Mesenchymal stem cell (in vitro differentiated cells and primary cell): ENCODE results near the gene UCP2.

Experiments used
- DNase-seq: peaks from one replicate; pipeline ENCODE4 v3.0.0-alpha.2; 2013
- H2AFZ ChIP-seq: one replicate; pipeline ENCODE4 v1.6.1; 2013; ENCODE audit warnings: low read depth, mild to moderate bottlenecking, control low read depth, inconsistent platforms, low read length, moderate library complexity
- H2AK5ac ChIP-seq: 2 replicates; pipeline ENCODE4 v1.6.1; 2013; ENCODE audit warnings: low read length, moderate library complexity, mild to moderate bottlenecking, inconsistent platforms; ENCODE audit not compliant: severe bottlenecking
- H2BK120ac ChIP-seq: one replicate; pipeline ENCODE4 v1.6.1; 2013; ENCODE audit warnings: low read depth, mild to moderate bottlenecking, inconsistent platforms, low read length, moderate library complexity
- H2BK12ac ChIP-seq, 2 experiments: one replicate each; pipeline ENCODE4 v1.6.1; 2013; ENCODE audit warnings: inconsistent platforms in 2 of 2, low read length in 2 of 2, mild to moderate bottlenecking in 2 of 2, moderate library complexity in 2 of 2, control low read depth in 1 of 2
- H2BK15ac ChIP-seq: one replicate; pipeline ENCODE4 v1.6.1; 2013; ENCODE audit warnings: mild to moderate bottlenecking, low read depth, inconsistent platforms; ENCODE audit not compliant: poor library complexity, severe bottlenecking
- H2BK5ac ChIP-seq: 2 replicates; pipeline ENCODE4 v1.6.1; 2013; ENCODE audit warnings: low read depth, mild to moderate bottlenecking, low read length, control low read depth, inconsistent platforms; ENCODE audit not compliant: poor library complexity, severe bottlenecking
- H3K14ac ChIP-seq, 2 experiments: one replicate each; pipeline ENCODE4 v1.6.1; 2013; ENCODE audit warnings: inconsistent platforms in 2 of 2, low read length in 2 of 2, control low read depth in 1 of 2, mild to moderate bottlenecking in 1 of 2, moderate library complexity in 1 of 2
- H3K18ac ChIP-seq, 2 experiments: one replicate each; pipeline ENCODE4 v1.6.1; 2013; ENCODE audit warnings: inconsistent platforms in 2 of 2, low read length in 2 of 2, control low read depth in 1 of 2, low read depth in 1 of 2, mild to moderate bottlenecking in 1 of 2
- H3K23ac ChIP-seq, 2 experiments: one replicate each; pipeline ENCODE4 v1.6.1; 2013; ENCODE audit warnings: inconsistent platforms in 2 of 2, low read length in 2 of 2, mild to moderate bottlenecking in 2 of 2, moderate library complexity in 2 of 2, control low read depth in 1 of 2
- H3K27ac ChIP-seq: 2 replicates; pipeline ENCODE4 v1.5.1; 2013; ENCODE audit warnings: mild to moderate bottlenecking, moderate library complexity, low read length, control low read depth, inconsistent platforms; ENCODE audit not compliant: poor library complexity, severe bottlenecking
- H3K27me3 ChIP-seq, 2 experiments: 2 replicates each; pipeline versions ENCODE4 v1.6.1 to v1.7.0; 2013; ENCODE audit warnings: low read length in 2 of 2, mild to moderate bottlenecking in 2 of 2, moderate library complexity in 2 of 2, control low read depth in 1 of 2, inconsistent platforms in 1 of 2; ENCODE audit not compliant: control insufficient read depth in 1 of 2, insufficient read depth in 1 of 2
- H3K36me3 ChIP-seq, 2 experiments: 2 replicates each; pipeline versions ENCODE4 v1.6.1 to v1.7.0; 2013; ENCODE audit warnings: low read length in 2 of 2, control low read depth in 1 of 2, inconsistent platforms in 1 of 2, low read depth in 1 of 2, mild to moderate bottlenecking in 1 of 2; ENCODE audit not compliant: insufficient read depth in 2 of 2, control insufficient read depth in 1 of 2
- H3K4ac ChIP-seq, 2 experiments: one replicate each; pipeline ENCODE4 v1.6.1; 2013; ENCODE audit warnings: inconsistent platforms in 2 of 2, low read length in 2 of 2, mild to moderate bottlenecking in 2 of 2, moderate library complexity in 2 of 2, control low read depth in 1 of 2, low read depth in 1 of 2
- H3K4me1 ChIP-seq: 2 replicates; pipeline ENCODE4 v1.6.1; 2013; ENCODE audit warnings: low read depth, low read length, control low read depth; ENCODE audit not compliant: control insufficient read depth, insufficient read depth
- H3K4me2 ChIP-seq: 2 replicates; pipeline ENCODE4 v1.6.1; 2013; ENCODE audit warnings: low read length, mild to moderate bottlenecking, inconsistent platforms; ENCODE audit not compliant: poor library complexity, severe bottlenecking
- H3K4me3 ChIP-seq, 2 experiments: 2 replicates each; pipeline versions ENCODE4 v1.5.1 to v1.7.0; 2013; ENCODE audit warnings: low read length in 2 of 2, mild to moderate bottlenecking in 2 of 2, control low read depth in 1 of 2, low read depth in 1 of 2; ENCODE audit not compliant: insufficient read depth in 1 of 2
- H3K79me1 ChIP-seq: replicated peaks from 2 replicates; pipeline ENCODE4 v1.6.1; 2013; ENCODE audit warnings: mild to moderate bottlenecking, control low read depth, low read length, inconsistent platforms; ENCODE audit not compliant: poor library complexity, severe bottlenecking
- H3K9ac ChIP-seq: 2 replicates; pipeline ENCODE4 v1.7.0; 2013; ENCODE audit warnings: mild to moderate bottlenecking, low read length, moderate library complexity
- H3K9me3 ChIP-seq: 2 replicates; pipeline ENCODE4 v1.7.0; 2013; ENCODE audit warnings: mild to moderate bottlenecking, low read length; ENCODE audit not compliant: control insufficient read depth
- H4K8ac ChIP-seq: one replicate; pipeline ENCODE4 v1.6.1; 2013; ENCODE audit warnings: inconsistent platforms, mild to moderate bottlenecking, low read length, moderate library complexity
- H4K91ac ChIP-seq: one replicate; pipeline ENCODE4 v1.6.1; 2013; ENCODE audit warnings: mild to moderate bottlenecking, low read length, inconsistent platforms
- WGBS: methylation state at CpG from one replicate; pipeline ENCODE4 v1.1.7; 2013; ENCODE audit warnings: mixed read lengths; 5-methylcytosine and 5-hydroxymethylcytosine counted together

The UCP2 gene

DNA sequence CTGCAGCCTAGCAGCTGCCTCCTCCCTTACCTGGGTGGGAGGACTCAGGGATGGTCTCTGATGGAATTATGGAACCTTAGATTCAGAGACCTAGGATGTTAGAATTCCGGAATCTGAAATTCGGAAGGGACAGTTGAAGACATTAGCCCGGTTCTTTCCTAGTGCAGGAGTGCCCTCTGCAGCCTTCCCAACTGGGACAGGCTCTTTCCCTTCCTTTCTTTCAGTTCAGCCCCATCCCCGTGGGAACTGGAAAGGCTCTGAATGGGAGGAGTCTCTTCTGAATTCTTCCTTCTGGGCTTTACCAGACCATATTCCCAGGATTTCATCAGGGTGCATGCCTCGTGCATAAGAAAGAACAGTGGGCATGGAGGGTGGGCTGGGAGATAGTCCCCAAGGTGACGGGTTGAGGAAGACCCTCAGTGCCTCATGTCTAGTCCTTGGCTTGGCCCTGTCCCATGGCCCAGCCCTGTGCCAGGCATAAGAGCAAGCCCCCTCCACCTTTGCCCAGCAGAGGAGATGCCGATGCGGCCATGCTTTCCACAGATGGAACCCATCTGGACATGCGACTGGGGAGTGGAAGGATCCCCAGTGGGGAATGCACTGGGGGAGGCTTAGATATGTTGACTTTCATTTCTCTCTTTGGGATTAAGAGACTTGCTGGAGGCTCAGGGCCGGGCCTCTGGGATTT lies 17.4 kb downstream of the UCP2 start:
- no peaks in the 10 kb centered on the region for H3K9me3 ChIP-seq
- no peak overlapping the region for H2BK12ac ChIP-seq
- H3K27ac ChIP-seq: no peak overlapping the region
- no peak overlapping the region for H2AK5ac ChIP-seq
- H3K18ac ChIP-seq: no peak overlapping the region
- peaks cover 0 to 19% of the 10 kb centered on the region in 2 experiments for H3K36me3 ChIP-seq
- no peak overlapping the region for H3K23ac ChIP-seq
- no peak overlapping the region for H3K4ac ChIP-seq
- DNase-seq: peak; percentile 19
- no peak overlapping the region for H3K4me2 ChIP-seq
- H2BK5ac ChIP-seq: no peak overlapping the region
- H4K8ac ChIP-seq: no peak overlapping the region
- H3K4me3 ChIP-seq: no peak overlapping the region
- H3K9ac ChIP-seq: no peak overlapping the region
- no peak overlapping the region for H2AFZ ChIP-seq
- H3K4me1 ChIP-seq: peaks cover 8% of the 10 kb centered on the region
- H3K79me1 ChIP-seq: peaks cover 4% of the 10 kb centered on the region
- H4K91ac ChIP-seq: no peak overlapping the region
- no peak overlapping the region for H2BK15ac ChIP-seq
- H2BK120ac ChIP-seq: no peak overlapping the region
- peaks cover 0 to 34% of the 10 kb centered on the region in 2 experiments for H3K27me3 ChIP-seq
- H3K14ac ChIP-seq: no peak overlapping the region
- WGBS: 91% methylated on average over 8 of the region's 10 CpGs

DNA sequence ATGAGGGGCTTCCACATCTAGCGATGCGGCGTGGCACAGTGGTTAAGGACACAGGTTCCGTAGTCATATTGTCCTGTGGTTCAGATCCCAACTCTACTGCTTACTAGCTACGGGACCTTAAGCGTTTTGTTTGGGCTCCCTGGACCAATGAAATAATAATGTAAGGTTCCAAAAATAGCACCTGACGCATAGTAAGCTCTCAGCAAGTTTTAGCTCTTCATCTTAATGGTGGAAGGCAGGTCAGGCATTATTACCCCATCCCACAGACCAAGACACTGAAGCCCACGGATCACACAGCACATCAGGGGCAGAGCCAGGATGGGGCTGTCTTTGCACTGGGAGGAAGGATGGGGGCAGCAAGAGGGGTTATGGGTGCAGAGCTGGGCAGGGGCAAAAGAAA lies 18.8 kb downstream of the UCP2 start:
- no peak overlapping the region for H3K4me3 ChIP-seq
- no peak overlapping the region for H4K8ac ChIP-seq
- peaks cover 8% of the 10 kb centered on the region for H3K4me1 ChIP-seq
- H3K4me2 ChIP-seq: no peak overlapping the region
- peaks cover 4% of the 10 kb centered on the region for H3K79me1 ChIP-seq
- H3K9me3 ChIP-seq: no peaks in the 10 kb centered on the region
- H3K36me3 ChIP-seq: peaks cover 0 to 23% of the 10 kb centered on the region in 2 experiments
- 84% methylated on average over 8 of the region's 8 CpGs for WGBS
- H3K9ac ChIP-seq: peak overlapping the region; percentile 18
- H2BK120ac ChIP-seq: peak overlapping the region; percentile 54
- H2AFZ ChIP-seq: no peak overlapping the region
- H2BK5ac ChIP-seq: peak overlapping the region; percentile 36
- H2AK5ac ChIP-seq: no peak overlapping the region
- peaks cover 0 to 34% of the 10 kb centered on the region in 2 experiments for H3K27me3 ChIP-seq
- H3K23ac ChIP-seq: peak overlapping the region in 1 of 2 experiments; percentile 10
- H2BK15ac ChIP-seq: no peak overlapping the region
- DNase-seq: no peak
- H4K91ac ChIP-seq: peak overlapping the region; percentile 18
- H3K18ac ChIP-seq: no peak overlapping the region
- H3K14ac ChIP-seq: no peak overlapping the region
- H2BK12ac ChIP-seq: peak overlapping the region in 1 of 2 experiments; percentile 38
- no peak overlapping the region for H3K4ac ChIP-seq
- no peak overlapping the region for H3K27ac ChIP-seq

DNA sequence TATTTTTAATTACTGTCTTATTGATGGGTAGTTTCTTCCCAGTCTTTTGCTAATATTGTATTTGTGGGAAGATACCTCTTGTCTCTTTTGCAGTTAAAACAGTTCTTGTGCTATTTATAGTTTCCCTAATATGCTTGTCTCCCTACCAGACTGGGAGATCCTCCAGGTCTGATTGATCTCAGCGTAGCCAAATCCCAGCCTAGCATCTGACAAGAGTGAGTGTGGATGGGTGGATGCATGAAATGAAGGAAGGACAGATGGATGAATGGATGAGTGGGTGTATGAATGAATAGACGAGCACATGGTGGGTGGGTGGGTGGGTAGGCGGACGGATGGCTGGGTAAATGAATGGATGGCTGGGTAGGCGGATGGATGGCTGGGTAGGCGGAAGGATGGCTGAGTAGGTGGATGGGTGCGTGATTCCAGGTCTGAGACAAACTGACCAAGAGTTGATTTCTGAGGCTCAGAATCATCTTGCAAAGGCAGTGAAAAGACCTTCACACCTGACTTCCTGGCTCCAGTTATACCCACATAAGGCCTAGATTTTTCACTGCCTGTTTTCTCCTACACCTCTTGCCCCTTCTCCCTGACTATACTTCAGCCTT lies 20.4 kb downstream of the UCP2 start:
- Histone ChIP-seq H3K4me1 (peaks cover 11% of the 10 kb centered on the region), H4K8ac (no peak overlapping the region), H3K9ac (no peak overlapping the region), H2BK120ac (no peak overlapping the region), H2BK15ac (no peak overlapping the region), H2AK5ac (no peak overlapping the region), H3K36me3 (peaks cover 0 to 31% of the 10 kb centered on the region in 2 experiments), H4K91ac (no peak overlapping the region), H2AFZ (no peak overlapping the region), H2BK5ac (no peak overlapping the region), H3K4me3 (no peak overlapping the region), H3K4ac (no peak overlapping the region), H2BK12ac (no peak overlapping the region), H3K18ac (no peak overlapping the region), H3K27ac (no peak overlapping the region), H3K27me3 (peaks cover 0 to 51% of the 10 kb centered on the region in 2 experiments), H3K4me2 (no peak overlapping the region), H3K14ac (no peak overlapping the region), H3K23ac (no peak overlapping the region), H3K9me3 (no peaks in the 10 kb centered on the region), H3K79me1 (peaks cover 4% of the 10 kb centered on the region)
- no peak for DNase-seq
- WGBS: 81% methylated on average over 6 of the region's 7 CpGs

DNA sequence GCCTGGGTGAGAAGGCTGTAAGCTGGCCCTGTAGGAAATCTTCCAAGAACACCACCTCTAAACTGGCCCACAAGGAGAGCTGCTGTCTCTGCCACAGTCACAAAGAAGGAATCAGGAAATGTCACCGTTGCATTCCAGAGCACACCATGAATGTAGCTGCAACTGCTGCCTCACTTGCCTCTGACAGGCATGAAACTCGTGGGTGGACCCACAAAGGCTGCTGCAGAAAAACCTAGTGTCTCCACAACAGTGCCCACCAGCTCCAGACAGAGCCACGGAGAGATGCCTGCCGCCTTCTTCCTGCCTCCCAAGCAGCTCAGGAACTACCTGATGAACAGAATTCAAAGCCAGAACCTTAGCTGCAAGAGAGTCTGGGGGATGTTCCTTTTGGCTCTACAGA lies 21.3 kb downstream of the UCP2 start:
- H3K79me1 ChIP-seq: peaks cover 7% of the 10 kb centered on the region
- no peak overlapping the region for H3K18ac ChIP-seq
- H3K4me1 ChIP-seq: peaks cover 18% of the 10 kb centered on the region
- no peak overlapping the region for H3K4me2 ChIP-seq
- no peak overlapping the region for H3K23ac ChIP-seq
- H2AK5ac ChIP-seq: no peak overlapping the region
- no peak overlapping the region for H3K4ac ChIP-seq
- no peaks in the 10 kb centered on the region for H3K9me3 ChIP-seq
- no peak overlapping the region for H3K27ac ChIP-seq
- H3K36me3 ChIP-seq: peaks cover 0 to 36% of the 10 kb centered on the region in 2 experiments
- no peak overlapping the region for H2BK15ac ChIP-seq
- H2BK5ac ChIP-seq: no peak overlapping the region
- no peak overlapping the region for H3K14ac ChIP-seq
- peaks cover 0 to 57% of the 10 kb centered on the region in 2 experiments for H3K27me3 ChIP-seq
- H2BK120ac ChIP-seq: no peak overlapping the region
- no peak overlapping the region for H2AFZ ChIP-seq
- WGBS: 76% methylated on average over 4 of the region's 4 CpGs
- peak; percentile 36 for DNase-seq
- no peak overlapping the region for H4K91ac ChIP-seq
- no peak overlapping the region for H4K8ac ChIP-seq
- no peak overlapping the region for H2BK12ac ChIP-seq
- H3K9ac ChIP-seq: no peak overlapping the region
- H3K4me3 ChIP-seq: no peak overlapping the region
